Mucosa of rectum (tissue), 2 donors: Measurements from ENCODE around the gene ACTMAP.
A peak's percentile ranks its signal among the peaks of the same experiment; 100 is the strongest.
"Not testable (repeated sequence)": the region's sequence is repeated elsewhere in the genome, so short reads cannot be mapped to it uniquely, and the experiment has no call there.

Experiments used
- H3K27ac ChIP-seq, 2 donors: one replicate each; pipeline ENCODE4 v1.7.0; 2013; ENCODE audit warnings: inconsistent platforms in 2 of 2, low read depth in 2 of 2, low read length in 2 of 2
- H3K27me3 ChIP-seq, 2 donors: one replicate each; pipeline ENCODE4 v1.7.0; 2013; ENCODE audit warnings: low read length in 2 of 2; ENCODE audit not compliant: control insufficient read depth in 2 of 2, insufficient read depth in 2 of 2
- H3K36me3 ChIP-seq, 2 donors: one replicate each; pipeline ENCODE4 v1.7.0; 2013; ENCODE audit warnings: low read length in 2 of 2; ENCODE audit not compliant: control insufficient read depth in 2 of 2, insufficient read depth in 2 of 2
- H3K4me1 ChIP-seq, 2 donors: one replicate each; pipeline ENCODE4 v1.7.0; 2013; ENCODE audit warnings: low read length in 2 of 2, mild to moderate bottlenecking in 1 of 2; ENCODE audit not compliant: control insufficient read depth in 2 of 2, insufficient read depth in 2 of 2
- H3K4me3 ChIP-seq, 2 donors: one replicate each; pipeline ENCODE4 v1.7.0; 2013; ENCODE audit warnings: low read length in 2 of 2
- H3K9ac ChIP-seq, 2 donors: one replicate each; pipeline ENCODE4 v1.7.0; 2013; ENCODE audit warnings: low read length in 2 of 2, low read depth in 1 of 2, mild to moderate bottlenecking in 1 of 2
- H3K9me3 ChIP-seq, 2 donors: one replicate each; pipeline ENCODE4 v1.7.0; 2013; ENCODE audit warnings: low read length in 2 of 2; ENCODE audit not compliant: control insufficient read depth in 2 of 2
- donor health status: healthy.
- donor health status: Normal muscosa, but diverticular disease.

Gene ACTMAP

GRCh38 chr19:40786060-40787037 lies 36.1 kb upstream of the ACTMAP start:
- H3K9me3 ChIP-seq = no peaks in the 10 kb centered on the region
- peaks cover 8 to 19% of the 10 kb centered on the region in 2 donors for H3K36me3 ChIP-seq
- H3K4me3 ChIP-seq = no peak overlapping the region
- H3K4me1 ChIP-seq = peaks cover 3 to 4% of the 10 kb centered on the region in 2 donors
- H3K27ac ChIP-seq = no peak overlapping the region
- H3K27me3 ChIP-seq = no peaks in the 10 kb centered on the region
- no peak overlapping the region for H3K9ac ChIP-seq

GRCh38 chr19:40785526-40785925 lies 35.2 kb upstream of the ACTMAP start:
- Histone ChIP-seq H3K4me1 (no peaks in the 10 kb centered on the region), H3K27me3 (no peaks in the 10 kb centered on the region), H3K4me3 (no peak overlapping the region), H3K27ac (no peak overlapping the region), H3K9me3 (no peaks in the 10 kb centered on the region), H3K36me3 (peaks cover 8 to 16% of the 10 kb centered on the region in 2 donors), H3K9ac (no peak overlapping the region)

GRCh38 chr19:40784146-40784545 lies 33.9 kb upstream of the ACTMAP start:
- H3K36me3 ChIP-seq = peaks cover 3 to 12% of the 10 kb centered on the region in 2 donors
- H3K4me3 ChIP-seq, H3K4me1 ChIP-seq, H3K9ac ChIP-seq, H3K27me3 ChIP-seq, H3K27ac ChIP-seq, H3K9me3 ChIP-seq: not testable (repeated sequence)

- H3K27ac ChIP-seq = no peak overlapping the region
- no peaks in the 10 kb centered on the region for H3K27me3 ChIP-seq
- H3K9me3 ChIP-seq = no peaks in the 10 kb centered on the region
- peaks cover 3 to 12% of the 10 kb centered on the region in 2 donors for H3K36me3 ChIP-seq
- peaks cover 3 to 6% of the 10 kb centered on the region in 2 donors for H3K4me1 ChIP-seq
- H3K9ac ChIP-seq = no peak overlapping the region
- no peak overlapping the region for H3K4me3 ChIP-seq
These were observed 33.4 kb upstream of the ACTMAP start for GRCh38 chr19:40783711-40784110.

- H3K9me3 ChIP-seq = no peaks in the 10 kb centered on the region
- no peak overlapping the region for H3K27ac ChIP-seq
- H3K9ac ChIP-seq = no peak overlapping the region
- no peak overlapping the region for H3K4me3 ChIP-seq
- no peaks in the 10 kb centered on the region for H3K27me3 ChIP-seq
- H3K36me3 ChIP-seq = peaks cover 3 to 7% of the 10 kb centered on the region in 2 donors
- H3K4me1 ChIP-seq = peaks cover 11 to 15% of the 10 kb centered on the region in 2 donors
These were observed 30.9 kb upstream of the ACTMAP start for GRCh38 chr19:40781140-40781539.

- Histone ChIP-seq H3K4me3 (no peak overlapping the region), H3K9me3 (no peaks in the 10 kb centered on the region), H3K27ac (no peak overlapping the region), H3K27me3 (no peaks in the 10 kb centered on the region), H3K36me3 (peaks cover 3 to 7% of the 10 kb centered on the region in 2 donors), H3K4me1 (peaks cover 11 to 15% of the 10 kb centered on the region in 2 donors), H3K9ac (no peak overlapping the region)
These were observed 30.3 kb upstream of the ACTMAP start for GRCh38 chr19:40780582-40780981.

GRCh38 chr19:40778706-40779284 lies 28.5 kb upstream of the ACTMAP start:
- H3K4me1 ChIP-seq = peaks cover 11 to 15% of the 10 kb centered on the region in 2 donors
- peak overlapping the region; percentile 81 to 91 for H3K9ac ChIP-seq
- H3K4me3 ChIP-seq = peak overlapping the region; percentile 87 to 98
- peaks cover 0 to 5% of the 10 kb centered on the region in 2 donors for H3K36me3 ChIP-seq
- H3K27ac ChIP-seq = peak overlapping the region; percentile 99 to 100
- no peaks in the 10 kb centered on the region for H3K27me3 ChIP-seq
- H3K9me3 ChIP-seq = no peaks in the 10 kb centered on the region

- Histone ChIP-seq H3K27ac (peak within 1 kb of the TSS; percentile 99 to 100), H3K4me1 (peaks cover 11 to 15% of the 10 kb centered on the region in 2 donors), H3K9ac (peak within 1 kb of the TSS; percentile 91 to 98), H3K4me3 (peak within 1 kb of the TSS; percentile 97 to 98), H3K27me3 (no peaks in the 10 kb centered on the region), H3K36me3 (peaks cover 0 to 5% of the 10 kb centered on the region in 2 donors), H3K9me3 (no peaks in the 10 kb centered on the region)
These were observed 27.8 kb upstream of the ACTMAP start, which contains the start of gene RAB4B for GRCh38 chr19:40777937-40778705. Gene RAB4B (plus strand): TSS chr19:40778247. CDS start chr19:40778376, 129 bp downstream.

- Histone ChIP-seq H3K4me3 (peak overlapping the region; percentile 97 to 98), H3K36me3 (peaks cover 0 to 5% of the 10 kb centered on the region in 2 donors), H3K4me1 (peaks cover 11 to 15% of the 10 kb centered on the region in 2 donors), H3K27me3 (no peaks in the 10 kb centered on the region), H3K9ac (peak overlapping the region; percentile 91 to 98), H3K9me3 (no peaks in the 10 kb centered on the region), H3K27ac (peak overlapping the region; percentile 99 to 100)
These were observed 27.3 kb upstream of the ACTMAP start for GRCh38 chr19:40777645-40777936.
